ENCODE results near the gene AMPD3.

Gene AMPD3

GRCh38 chr11:10551290-10551592 lies 96.2 kb downstream of the AMPD3 start:
- Histone ChIP-seq H3K27me3 (ENCODE audit: low read depth, low read length) (peaks cover 25% of the 10 kb centered on the region), H3K4me1 (ENCODE audit: low read length) (no peaks in the 10 kb centered on the region), H3K36me3 (replicated peaks; ENCODE audit: low read depth, low read length) (no peaks in the 10 kb centered on the region), H2AFZ (ENCODE audit: low read depth, low read length) (no peak overlapping the region), H3K9me3 (ENCODE audit: insufficient read depth, low read length) (0 out of 2 replicates have a peak, but pooled peaks cover 5% of the 10 kb centered on the region), H3K9ac (ENCODE audit: low read length) (no peak overlapping the region), H3K79me2 (ENCODE audit: low read length) (no peaks in the 10 kb centered on the region), H3K4me2 (ENCODE audit: low read length) (no peak overlapping the region), H3K4me3 (ENCODE audit: low read length) (no peak overlapping the region), H3K27ac (ENCODE audit: low read length) (no peak overlapping the region), H4K20me1 (ENCODE audit: insufficient read depth, low read length) (no peaks in the 10 kb centered on the region)
- no peak for TF ChIP-seq CTCF (IDR thresholded peaks at IDR 0.05; ENCODE audit: low read depth, low read length)

- TF ChIP-seq EZH2phosphoT487 (IDR thresholded peaks at IDR 0.05; ENCODE audit: low read depth) (no peak), CTCF (IDR thresholded peaks at IDR 0.05; ENCODE audit: low read depth, low read length) (no peak)
- Histone ChIP-seq H4K20me1 (ENCODE audit: insufficient read depth, low read length) (no peaks in the 10 kb centered on the region), H2AFZ (ENCODE audit: low read depth, low read length) (no peak overlapping the region), H3K9me3 (ENCODE audit: insufficient read depth, low read length) (0 out of 2 replicates have a peak, but pooled peaks cover 5% of the 10 kb centered on the region), H3K27me3 (ENCODE audit: low read depth, low read length) (peaks cover 28% of the 10 kb centered on the region), H3K36me3 (replicated peaks; ENCODE audit: low read depth, low read length) (no peaks in the 10 kb centered on the region), H3K4me1 (ENCODE audit: low read length) (no peaks in the 10 kb centered on the region), H3K4me3 (ENCODE audit: low read length) (no peak overlapping the region), H3K4me2 (ENCODE audit: low read length) (no peak overlapping the region), H3K79me2 (ENCODE audit: low read length) (no peaks in the 10 kb centered on the region), H3K27ac (ENCODE audit: low read length) (no peak overlapping the region), H3K9ac (ENCODE audit: low read length) (no peak overlapping the region)
These were observed 96.8 kb downstream of the AMPD3 start for GRCh38 chr11:10551845-10552352.

- H4K20me1 ChIP-seq (ENCODE audit: insufficient read depth, low read length), result no peaks in the 10 kb centered on the region
- H3K27ac ChIP-seq (ENCODE audit: low read length), result no peak overlapping the region
- no peak overlapping the region for H3K9ac ChIP-seq (ENCODE audit: low read length)
- peaks cover 23% of the 10 kb centered on the region; the same call in 1 of the 2 replicates for H3K27me3 ChIP-seq (ENCODE audit: low read depth, low read length)
- no peaks in the 10 kb centered on the region for H3K9me3 ChIP-seq (ENCODE audit: insufficient read depth, low read length)
- peaks cover 4% of the 10 kb centered on the region; the same call in 1 of the 2 replicates for H3K4me1 ChIP-seq (ENCODE audit: low read length)
- H3K36me3 ChIP-seq (replicated peaks; ENCODE audit: low read depth, low read length), result no peaks in the 10 kb centered on the region
- H3K4me3 ChIP-seq (ENCODE audit: low read length), result no peak overlapping the region
- H3K79me2 ChIP-seq (ENCODE audit: low read length), result no peaks in the 10 kb centered on the region
- TF ChIP-seq CTCF (IDR thresholded peaks at IDR 0.05; ENCODE audit: low read depth, low read length) (no peak), EZH2phosphoT487 (IDR thresholded peaks at IDR 0.05; ENCODE audit: low read depth) (no peak)
- no peak overlapping the region for H3K4me2 ChIP-seq (ENCODE audit: low read length)
- H2AFZ ChIP-seq (ENCODE audit: low read depth, low read length), result no peak overlapping the region
These were observed 101.5 kb downstream of the AMPD3 start for GRCh38 chr11:10556590-10556989.
